Glomerular endothelial cell (primary cell): ENCODE results near the gene SLC25A19. TPM values are rescaled to one million over a fixed set of nuclear protein-coding genes. Genes with fewer than 3 reads are reported as not detected.
"Not testable (repeated sequence)": the region's sequence is repeated elsewhere in the genome, so short reads cannot be mapped to it uniquely, and the experiment has no call there.

ENCODE experiments used
- DNase-seq: peaks from one replicate; pipeline ENCODE4 v3.0.0-alpha.2; 2011; ENCODE audit warnings: low read depth, low spot score; ENCODE audit errors: extremely low read depth
- total RNA-seq: library from RNA; depleted of rRNA; stranded (reverse); fragments of >200 nt; gene quantifications from 2 replicates; pipeline ENCODE4 v1.2.3, GENCODE V29; 2015

Gene SLC25A19
- total RNA-seq, 1 donor from 2014 or later, result 11.7 TPM

- DNase-seq, result no peak
Observed at GRCh38 chr17:75307957-75308731, 18.9 kb upstream of the SLC25A19 start.

- DNase-seq, result no peak
Observed at GRCh38 chr17:75301502-75302206, 12.4 kb upstream of the SLC25A19 start.

GRCh38 chr17:75301049-75301448, 11.8 kb upstream of the SLC25A19 start:
- no peak for DNase-seq

GRCh38 chr17:75300280-75300679, 11.0 kb upstream of the SLC25A19 start:
- DNase-seq, result no peak

GRCh38 chr17:75295201-75296158, 6.2 kb upstream of the SLC25A19 start:
- no peak for DNase-seq

GRCh38 chr17:75292810-75293448, 3.7 kb upstream of the SLC25A19 start:
- DNase-seq, result not testable (repeated sequence)

- peak; percentile 20 for DNase-seq
Observed at GRCh38 chr17:75289832-75290337, 652 bp upstream of the SLC25A19 start.

GRCh38 chr17:75288770-75289114, 491 bp downstream of the SLC25A19 start:
- DNase-seq, result no peak

- DNase-seq, result no peak
Observed at GRCh38 chr17:75288359-75288758, 874 bp downstream of the SLC25A19 start.

- no peak for DNase-seq
Observed at GRCh38 chr17:75287221-75287620, 2.0 kb downstream of the SLC25A19 start.

GRCh38 chr17:75285123-75285522, 4.1 kb downstream of the SLC25A19 start:
- no peak for DNase-seq

- not testable (repeated sequence) for DNase-seq
Observed at GRCh38 chr17:75280189-75280588, 9.0 kb downstream of the SLC25A19 start.

GRCh38 chr17:75277664-75278071, 11.6 kb downstream of the SLC25A19 start:
- no peak for DNase-seq

- no peak for DNase-seq
Observed at GRCh38 chr17:75273977-75274708, 15.1 kb downstream of the SLC25A19 start.

GRCh38 chr17:75272848-75273184, 16.4 kb downstream of the SLC25A19 start:
- no peak for DNase-seq

GRCh38 chr17:75271955-75272847, 17.0 kb downstream of the SLC25A19 start:
- DNase-seq, result no peak

- DNase-seq, result no peak
Observed at GRCh38 chr17:75271233-75271954, 17.8 kb downstream of the SLC25A19 start.

GRCh38 chr17:75270966-75271232, 18.3 kb downstream of the SLC25A19 start, which contains the start of gene MIF4GD:
TSS of gene MIF4GD (minus strand) at chr17:75271231. CDS start at chr17:75270195, 1,036 bp downstream.
- DNase-seq, result no peak
